Stomach (tissue), 9 donors: Measurements from ENCODE around the gene RABGAP1L. TPM values are rescaled to one million over a fixed set of nuclear protein-coding genes. Genes with fewer than 3 reads are reported as not detected.
"Not testable (repeated sequence)": the region's sequence is repeated elsewhere in the genome, so short reads cannot be mapped to it uniquely, and the experiment has no call there.

ENCODE experiments used
- DNase-seq, 2 donors: peaks; one replicate each; pipeline versions ENCODE4 v3.0.0 to v3.0.0-alpha.2; 2013 to 2019
- H3K27ac ChIP-seq, 5 donors: fragments of 200-600 bp in 4 of 5; sonication (generic) in 4 of 5; one replicate each; pipeline ENCODE4 v1.5.1; 2013 to 2019; ENCODE audit warnings: mild to moderate bottlenecking in 1 of 5, moderate library complexity in 1 of 5
- H3K27me3 ChIP-seq, 3 donors: fragments of 200-600 bp; sonication (generic); one replicate each; pipeline ENCODE4 v1.5.1; 2017 to 2019; ENCODE audit warnings: mixed run types in 1 of 3
- H3K36me3 ChIP-seq, 4 donors: fragments of 200-600 bp; sonication (generic); 1 replicate in 3 of 4; 2 replicates in 1 of 4; pipeline ENCODE4 v1.5.1; 2016 to 2019
- H3K4me1 ChIP-seq, 4 donors: fragments of 200-600 bp; sonication (generic); one replicate each; pipeline ENCODE4 v1.5.1; 2016 to 2019
- H3K4me3 ChIP-seq, 4 donors: fragments of 200-600 bp; sonication (generic) in 3 of 4; one replicate each; pipeline ENCODE4 v1.5.1; 2016 to 2019; ENCODE audit warnings: mild to moderate bottlenecking in 1 of 4
- H3K9me3 ChIP-seq, 4 donors: fragments of 200-600 bp; sonication (generic); one replicate each; pipeline ENCODE4 v1.5.1; 2016 to 2019
- EP300 ChIP-seq: sonication (generic); formaldehyde crosslinking; IDR thresholded peaks from one replicate; pipeline ENCODE4 v1.6.1; 2017; ENCODE audit warnings: antibody characterized with exemption
- POLR2A ChIP-seq, 4 donors: fragments of 450-650 bp; IDR thresholded peaks; one replicate each; pipeline ENCODE4 v1.6.1; 2016; ENCODE audit warnings: antibody characterized with exemption in 4 of 4, control low read depth in 2 of 4, mild to moderate bottlenecking in 1 of 4, moderate library complexity in 1 of 4
- POLR2AphosphoS5 ChIP-seq, 3 donors: sonication (generic); formaldehyde crosslinking; IDR thresholded peaks; one replicate each; pipeline ENCODE4 v1.6.1; 2016; ENCODE audit warnings: antibody characterized with exemption in 3 of 3
- WGBS, 5 donors: extraction: QIAGEN DNeasy Blood & Tissue Kit in 3 of 5; methylation state at CpG; one replicate each; pipeline versions ENCODE4 v1.1.5 to v1.1.7; 2013 to 2018; 5-methylcytosine and 5-hydroxymethylcytosine counted together
- intact Hi-C: fragments of 100-400 bp; cut with DNase I; formaldehyde crosslinking; loops from one replicate; pipeline ENCODE4 v1.15.1; 2023; ENCODE audit warnings: low total_unique reads
- polyA plus RNA-seq, 3 donors: library from polyadenylated mRNA; stranded (reverse); fragments of 200-250 nt; gene quantifications; one replicate each; pipeline ENCODE4 v1.2.3, GENCODE V29; 2013
- total RNA-seq, 5 donors: library from RNA; depleted of rRNA; stranded (reverse); fragments of >200 nt; gene quantifications; one replicate each; pipeline versions ENCODE4 v1.1.0 to v1.2.3, GENCODE V29; 2014 to 2016
- TF ChIP-seq, protein P1 (sequence below), 7 experiments: fragments of 450-650 bp in 4 of 7; fragments of 200-600 bp in 3 of 7; sonication (generic) in 3 of 7; IDR thresholded peaks; one replicate each; pipeline ENCODE4 v1.5.1; 2016 to 2019; ENCODE audit warnings: antibody characterized with exemption in 7 of 7, control low read depth in 2 of 7, mild to moderate bottlenecking in 1 of 7
- donor health status: healthy with polysubstance abuse.
- donor health status: Bipolar disorder and iron deficiency.
- donor health status: healthy.

The RABGAP1L gene
- total and polyA plus RNA-seq, 8 donors: 14.2 to 238 (median 57.9) TPM

- H3K27ac ChIP-seq: no peak overlapping the region
- no peaks in the 10 kb centered on the region for H3K27me3 ChIP-seq
- WGBS, 5 donors: 69 to 80% (median 71%) methylated on average over 6 of the region's 6 CpGs
- no peaks in the 10 kb centered on the region for H3K36me3 ChIP-seq
- H3K4me1 ChIP-seq: no peaks in the 10 kb centered on the region
- TF ChIP-seq, protein P1, sequence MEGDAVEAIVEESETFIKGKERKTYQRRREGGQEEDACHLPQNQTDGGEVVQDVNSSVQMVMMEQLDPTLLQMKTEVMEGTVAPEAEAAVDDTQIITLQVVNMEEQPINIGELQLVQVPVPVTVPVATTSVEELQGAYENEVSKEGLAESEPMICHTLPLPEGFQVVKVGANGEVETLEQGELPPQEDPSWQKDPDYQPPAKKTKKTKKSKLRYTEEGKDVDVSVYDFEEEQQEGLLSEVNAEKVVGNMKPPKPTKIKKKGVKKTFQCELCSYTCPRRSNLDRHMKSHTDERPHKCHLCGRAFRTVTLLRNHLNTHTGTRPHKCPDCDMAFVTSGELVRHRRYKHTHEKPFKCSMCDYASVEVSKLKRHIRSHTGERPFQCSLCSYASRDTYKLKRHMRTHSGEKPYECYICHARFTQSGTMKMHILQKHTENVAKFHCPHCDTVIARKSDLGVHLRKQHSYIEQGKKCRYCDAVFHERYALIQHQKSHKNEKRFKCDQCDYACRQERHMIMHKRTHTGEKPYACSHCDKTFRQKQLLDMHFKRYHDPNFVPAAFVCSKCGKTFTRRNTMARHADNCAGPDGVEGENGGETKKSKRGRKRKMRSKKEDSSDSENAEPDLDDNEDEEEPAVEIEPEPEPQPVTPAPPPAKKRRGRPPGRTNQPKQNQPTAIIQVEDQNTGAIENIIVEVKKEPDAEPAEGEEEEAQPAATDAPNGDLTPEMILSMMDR (IDR thresholded peaks at IDR 0.05): peak in 5 of 7 experiments; percentile 42 to 71 (median 50)
- TF ChIP-seq POLR2A (IDR thresholded peaks at IDR 0.05): no peak
- H3K9me3 ChIP-seq: no peaks in the 10 kb centered on the region
- no peak overlapping the region for H3K4me3 ChIP-seq
- intact Hi-C loops: no loop called here
- DNase-seq: peak in 1 of 2 donors; percentile 56
These were observed 44.4 kb upstream of the RABGAP1L start for GRCh38 chr1:174114788-174115448.

- Histone ChIP-seq H3K4me1 (no peaks in the 10 kb centered on the region), H3K9me3 (no peaks in the 10 kb centered on the region), H3K36me3 (no peaks in the 10 kb centered on the region), H3K4me3 (no peak overlapping the region), H3K27me3 (no peaks in the 10 kb centered on the region), H3K27ac (no peak overlapping the region)
- DNase-seq: no peak
- TF ChIP-seq POLR2A (IDR thresholded peaks at IDR 0.05): no peak
- no peak for TF ChIP-seq EP300
- TF ChIP-seq POLR2AphosphoS5 (IDR thresholded peaks at IDR 0.05): no peak
- 81 to 91% (median 88%) methylated on average over 1 of the region's 1 CpG for WGBS, 5 donors
- intact Hi-C loops: no loop called here
These were observed 43.3 kb upstream of the RABGAP1L start for GRCh38 chr1:174116042-174116441.

DNA sequence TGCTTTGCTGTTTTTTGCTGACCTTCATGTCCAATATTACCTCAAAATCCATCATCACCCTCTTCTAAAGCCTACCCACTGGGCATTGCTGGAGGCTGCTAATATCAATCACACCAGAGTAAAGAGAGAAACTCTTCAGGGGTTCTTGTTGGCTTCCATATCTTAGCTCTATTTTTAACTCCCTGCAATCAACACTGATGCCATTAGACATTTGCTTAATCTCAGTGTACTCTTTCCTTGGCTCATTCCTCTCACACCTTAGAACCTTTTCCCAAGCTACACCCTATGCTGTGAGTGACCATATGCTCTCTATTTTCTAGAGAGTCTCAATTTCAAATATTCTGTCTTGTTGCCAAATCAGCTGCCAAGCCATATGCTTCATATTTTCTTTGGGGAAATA, 40.6 kb upstream of the RABGAP1L start:
- Histone ChIP-seq H3K27me3 (no peaks in the 10 kb centered on the region), H3K27ac (no peak overlapping the region), H3K4me1 (no peaks in the 10 kb centered on the region), H3K4me3 (no peak overlapping the region), H3K9me3 (peaks cover 0 to 4% (median 2%) of the 10 kb centered on the region in 4 donors), H3K36me3 (no peaks in the 10 kb centered on the region)
- DNase-seq: no peak
- TF ChIP-seq POLR2A (IDR thresholded peaks at IDR 0.05) (no peak), POLR2AphosphoS5 (IDR thresholded peaks at IDR 0.05) (no peak), EP300 (no peak)
- TF ChIP-seq, protein P1 (IDR thresholded peaks at IDR 0.05): no peak
- intact Hi-C loops: no loop called here

DNA sequence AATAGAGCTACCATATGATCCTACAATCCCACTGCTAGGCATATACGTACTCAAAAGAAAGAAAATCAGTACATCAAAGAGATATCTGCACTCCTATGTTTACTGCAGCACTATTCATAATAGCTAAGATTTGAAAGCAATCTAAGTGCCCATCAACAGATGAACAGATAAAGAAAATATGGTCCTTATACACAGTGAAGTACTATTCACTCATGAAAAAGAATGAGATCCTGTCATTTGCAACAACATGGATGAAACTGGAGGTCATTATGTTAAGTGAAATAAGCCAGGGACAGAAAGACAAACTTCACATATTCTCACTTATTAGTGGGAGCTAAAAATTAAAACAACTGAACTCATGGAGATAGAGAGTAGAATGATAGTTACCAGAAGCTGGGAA, 37.0 kb upstream of the RABGAP1L start:
- H3K4me1 ChIP-seq, H3K27me3 ChIP-seq, H3K36me3 ChIP-seq, DNase-seq, H3K27ac ChIP-seq, intact Hi-C loops, H3K4me3 ChIP-seq: not testable (repeated sequence)
- H3K9me3 ChIP-seq: peaks cover 0 to 36% (median 18%) of the 10 kb centered on the region in 4 donors
- 77 to 90% (median 86%) methylated on average over 1 of the region's 1 CpG for WGBS, 5 donors

DNA sequence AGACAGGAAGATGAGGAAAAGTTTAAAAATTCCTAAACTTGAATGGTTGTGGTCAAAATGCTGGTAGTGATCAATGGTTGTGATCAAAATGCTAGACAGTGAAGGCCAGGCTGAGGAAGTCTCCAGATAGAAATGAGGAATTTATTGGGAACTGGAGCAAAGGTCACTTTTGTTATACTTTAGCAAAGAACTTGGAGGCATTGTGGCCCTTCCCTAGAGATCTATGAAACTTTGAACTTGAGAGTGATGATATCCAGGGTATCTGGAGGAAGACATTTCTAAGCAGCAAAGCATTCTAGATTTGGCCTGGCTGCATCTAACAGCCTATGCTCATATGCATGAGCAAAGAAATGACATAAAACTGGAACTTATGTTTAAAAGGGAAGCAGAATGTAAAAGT, 35.5 kb upstream of the RABGAP1L start:
- DNase-seq: no peak
- no peak overlapping the region for H3K27ac ChIP-seq
- no peaks in the 10 kb centered on the region for H3K27me3 ChIP-seq
- intact Hi-C loops: no loop called here
- H3K4me1 ChIP-seq: no peaks in the 10 kb centered on the region
- H3K36me3 ChIP-seq: no peaks in the 10 kb centered on the region
- no peak overlapping the region for H3K4me3 ChIP-seq
- no peak for TF ChIP-seq EP300
- TF ChIP-seq, protein P1 (IDR thresholded peaks at IDR 0.05): no peak
- TF ChIP-seq POLR2AphosphoS5 (IDR thresholded peaks at IDR 0.05): no peak
- TF ChIP-seq POLR2A (IDR thresholded peaks at IDR 0.05): no peak
- H3K9me3 ChIP-seq: peaks cover 0 to 36% (median 18%) of the 10 kb centered on the region in 4 donors

GRCh38 chr1:174127176-174127575, 32.1 kb upstream of the RABGAP1L start:
- H3K9me3 ChIP-seq: peaks cover 0 to 44% (median 18%) of the 10 kb centered on the region in 4 donors
- H3K27ac ChIP-seq, DNase-seq, H3K27me3 ChIP-seq, intact Hi-C loops, H3K4me3 ChIP-seq, H3K4me1 ChIP-seq, H3K36me3 ChIP-seq: not testable (repeated sequence)
- WGBS, 5 donors: 45 to 97% (median 88%) methylated on average over 1 of the region's 1 CpG
